DND-41 (cell line): Measurements from ENCODE around the gene FUT1.

Source experiments
- ATAC-seq: fragments of 200-7000 bp; cut with Tn5 transposase; 3 replicates; pipeline ENCODE4 v1.9.1; 2021; ENCODE audit warnings: low read depth; ENCODE audit not compliant: insufficient read depth
- DNase-seq: peaks from one replicate; pipeline ENCODE4 v3.0.0-alpha.2; 2020
- H2AFZ ChIP-seq: 2 replicates; pipeline ENCODE4 v1.6.0; 2012; ENCODE audit warnings: low read depth, low read length
- H3K27ac ChIP-seq: 2 replicates; pipeline ENCODE4 v1.5.1; 2012; ENCODE audit warnings: low read length, inconsistent platforms
- H3K27me3 ChIP-seq: fragments of 200-600 bp; sonication (generic); 2 replicates; pipeline ENCODE4 v1.6.0; 2012; ENCODE audit warnings: low read length, mild to moderate bottlenecking, inconsistent platforms; ENCODE audit not compliant: insufficient read depth, poor library complexity
- H3K36me3 ChIP-seq: 2 replicates; pipeline ENCODE4 v1.5.1; 2012; ENCODE audit warnings: low read length, inconsistent platforms; ENCODE audit not compliant: insufficient read depth
- H3K4me1 ChIP-seq: 2 replicates; pipeline ENCODE4 v1.5.1; 2012; ENCODE audit warnings: mild to moderate bottlenecking, low read length; ENCODE audit not compliant: insufficient read depth
- H3K4me2 ChIP-seq: 2 replicates; pipeline ENCODE4 v1.6.0; 2012; ENCODE audit warnings: mild to moderate bottlenecking, moderate library complexity, low read length, inconsistent platforms; ENCODE audit not compliant: insufficient read depth
- H3K4me3 ChIP-seq, 2 experiments: fragments of 200-600 bp in 1 of 2; shearing (Covaris generic) in 1 of 2; 2 replicates each; pipeline ENCODE4 v1.5.1; 2012 to 2016; ENCODE audit warnings: inconsistent platforms in 2 of 2, low read length in 2 of 2, mild to moderate bottlenecking in 2 of 2, low read depth in 1 of 2, moderate library complexity in 1 of 2
- H3K79me2 ChIP-seq: 2 replicates; pipeline ENCODE4 v1.6.0; 2012; ENCODE audit warnings: low read length, inconsistent platforms; ENCODE audit not compliant: insufficient read depth
- H3K9ac ChIP-seq: 2 replicates; pipeline ENCODE4 v1.6.0; 2012; ENCODE audit warnings: low read depth, mild to moderate bottlenecking, inconsistent platforms, low read length, moderate library complexity
- H3K9me3 ChIP-seq: 2 replicates; pipeline ENCODE4 v1.5.1; 2012; ENCODE audit warnings: low read length, moderate library complexity, mild to moderate bottlenecking, inconsistent platforms; ENCODE audit not compliant: insufficient read depth, severe bottlenecking
- H4K20me1 ChIP-seq: 2 replicates; pipeline ENCODE4 v1.6.0; 2012; ENCODE audit warnings: low read length; ENCODE audit not compliant: insufficient read depth
- EZH2 ChIP-seq: IDR thresholded peaks from 3 replicates; pipeline ENCODE4 v1.6.1; 2012; ENCODE audit warnings: borderline replicate concordance, low read depth, mild to moderate bottlenecking, moderate library complexity, low read length, inconsistent platforms; ENCODE audit not compliant: severe bottlenecking
- TF ChIP-seq, protein P1 (sequence below): IDR thresholded peaks from 2 replicates; pipeline ENCODE4 v1.5.1; 2012; ENCODE audit warnings: borderline replicate concordance, low read length, moderate library complexity, mild to moderate bottlenecking; ENCODE audit not compliant: poor library complexity, severe bottlenecking; ENCODE audit errors: extremely low read depth

Gene FUT1

DNA sequence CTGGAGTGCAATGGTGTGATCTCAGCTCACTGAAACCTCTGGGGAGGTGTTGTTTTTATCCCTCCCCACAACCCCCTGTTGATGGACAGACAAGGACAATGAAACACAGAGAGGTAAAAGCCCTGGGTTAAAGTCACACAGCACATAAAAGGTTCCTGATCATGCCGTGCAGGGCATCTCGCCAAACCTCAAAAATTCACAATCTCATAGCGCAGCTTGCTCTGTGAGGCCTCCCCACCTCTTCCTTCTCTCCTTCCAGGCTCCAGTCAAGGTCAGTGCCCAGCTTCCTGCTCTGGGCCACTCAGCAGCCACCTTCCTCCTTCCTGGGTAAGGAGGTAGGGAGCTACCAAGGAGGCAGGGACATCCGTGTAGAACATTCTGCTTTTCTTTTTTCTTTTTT lies 54.4 kb downstream of the FUT1 start:
- Histone ChIP-seq H3K4me1 (no peaks in the 10 kb centered on the region), H3K9me3 (no peaks in the 10 kb centered on the region), H2AFZ (no peak overlapping the region), H3K27me3 (no peaks in the 10 kb centered on the region), H3K4me2 (no peak overlapping the region), H3K79me2 (no peaks in the 10 kb centered on the region), H3K36me3 (peaks cover 4% of the 10 kb centered on the region; the same call in 1 of the 2 replicates), H3K27ac (no peak overlapping the region), H3K4me3 (no peak overlapping the region), H3K9ac (no peak overlapping the region), H4K20me1 (no peaks in the 10 kb centered on the region)
- no peak for TF ChIP-seq EZH2
- TF ChIP-seq, protein P1, sequence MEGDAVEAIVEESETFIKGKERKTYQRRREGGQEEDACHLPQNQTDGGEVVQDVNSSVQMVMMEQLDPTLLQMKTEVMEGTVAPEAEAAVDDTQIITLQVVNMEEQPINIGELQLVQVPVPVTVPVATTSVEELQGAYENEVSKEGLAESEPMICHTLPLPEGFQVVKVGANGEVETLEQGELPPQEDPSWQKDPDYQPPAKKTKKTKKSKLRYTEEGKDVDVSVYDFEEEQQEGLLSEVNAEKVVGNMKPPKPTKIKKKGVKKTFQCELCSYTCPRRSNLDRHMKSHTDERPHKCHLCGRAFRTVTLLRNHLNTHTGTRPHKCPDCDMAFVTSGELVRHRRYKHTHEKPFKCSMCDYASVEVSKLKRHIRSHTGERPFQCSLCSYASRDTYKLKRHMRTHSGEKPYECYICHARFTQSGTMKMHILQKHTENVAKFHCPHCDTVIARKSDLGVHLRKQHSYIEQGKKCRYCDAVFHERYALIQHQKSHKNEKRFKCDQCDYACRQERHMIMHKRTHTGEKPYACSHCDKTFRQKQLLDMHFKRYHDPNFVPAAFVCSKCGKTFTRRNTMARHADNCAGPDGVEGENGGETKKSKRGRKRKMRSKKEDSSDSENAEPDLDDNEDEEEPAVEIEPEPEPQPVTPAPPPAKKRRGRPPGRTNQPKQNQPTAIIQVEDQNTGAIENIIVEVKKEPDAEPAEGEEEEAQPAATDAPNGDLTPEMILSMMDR, result no peak
- DNase-seq (no peak), ATAC-seq (no peak)
